GM12878 (cell line): ENCODE data around the gene TTF2. TPM values are rescaled to one million over a fixed set of nuclear protein-coding genes. Genes with fewer than 3 reads are reported as not detected.

ENCODE experiments used
- ATAC-seq: fragments of 200-7000 bp; cut with Tn5 transposase; 3 replicates; pipeline ENCODE4 v1.9.1; 2020; ENCODE audit warnings: mild to moderate bottlenecking, moderate library complexity
- BruUV-seq: library from RNA; stranded (reverse); fragments of 400-500 nt; replicated peaks from 2 replicates; lab custom pipeline; 2021; lab: Mats Ljungman, UMichigan
- CTCF ChIA-PET: fragments of 300-600 bp; sonication (Branson Sonifier 250); formaldehyde crosslinking; extraction: SDS; loops from one replicate; lab custom pipeline; 2021; ENCODE audit warnings: inconsistent platforms; lab: Yijun Ruan, JAX
- POLR2A ChIA-PET: fragments of 350-600 bp; formaldehyde crosslinking; extraction: SDS; loops from one replicate; lab custom pipeline; 2021; ENCODE audit warnings: inconsistent platforms; lab: Charles Lee
- RAD21 ChIA-PET: fragments of 300-600 bp; sonication (Branson Sonifier 250); formaldehyde crosslinking; loops from one replicate; lab custom pipeline; 2023; ENCODE audit warnings: antibody characterized with exemption; ENCODE audit not compliant: unreplicated experiment; lab: Charles Lee
- SMC1A ChIA-PET: fragments of 300-600 bp; sonication (Branson Sonifier 250); formaldehyde crosslinking; loops from one replicate; lab custom pipeline; 2023; ENCODE audit not compliant: unreplicated experiment, uncharacterized antibody; lab: Charles Lee
- DNase-seq: peaks from one replicate; pipeline ENCODE4 v3.0.0-alpha.2; 2011; ENCODE audit warnings: low read depth, low spot score
- FAIRE-seq: peaks from 3 replicates; lab custom pipeline; 2011; peaks lifted over from hg19 to GRCh38; lab: Jason Lieb, UNC
- H2AFZ ChIP-seq: 2 replicates; pipeline ENCODE4 v1.6.0; 2011; ENCODE audit warnings: low read depth, low read length, control low read depth; ENCODE audit not compliant: control insufficient read depth
- H3K27ac ChIP-seq: 2 replicates; pipeline ENCODE4 v1.5.1; 2011; ENCODE audit warnings: control low read depth; ENCODE audit not compliant: control insufficient read depth, insufficient read depth
- H3K27me3 ChIP-seq, 2 experiments: replicated peaks in 1 of 2; 2 replicates each; pipeline versions ENCODE4 v1.6.0 to v1.6.1; 2011; ENCODE audit warnings: low read length in 1 of 2; ENCODE audit not compliant: control insufficient read depth in 2 of 2, insufficient read depth in 2 of 2
- H3K36me3 ChIP-seq, 2 experiments: 2 replicates each; pipeline ENCODE4 v1.5.1; 2011; ENCODE audit warnings: low read length in 1 of 2; ENCODE audit not compliant: control insufficient read depth in 2 of 2, insufficient read depth in 2 of 2
- H3K4me1 ChIP-seq: 2 replicates; pipeline ENCODE4 v1.6.1; 2011; ENCODE audit warnings: mild to moderate bottlenecking, low read length, moderate library complexity, mixed read lengths; ENCODE audit not compliant: control insufficient read depth, insufficient read depth
- H3K4me2 ChIP-seq: 2 replicates; pipeline ENCODE4 v1.6.0; 2011; ENCODE audit warnings: control low read depth; ENCODE audit not compliant: control insufficient read depth, insufficient read depth
- H3K4me3 ChIP-seq: fragments of 200-600 bp; sonication (generic); 2 replicates; pipeline ENCODE4 v1.5.1; 2016
- H3K79me2 ChIP-seq: 2 replicates; pipeline ENCODE4 v1.6.0; 2011; ENCODE audit warnings: low read length; ENCODE audit not compliant: control insufficient read depth, insufficient read depth
- H3K9ac ChIP-seq: 2 replicates; pipeline ENCODE4 v1.8.0; 2011; ENCODE audit warnings: low read length, control low read depth, mixed read lengths; ENCODE audit not compliant: control insufficient read depth, insufficient read depth
- H3K9me3 ChIP-seq: replicated peaks from 3 replicates; pipeline ENCODE4 v1.5.1; 2011; ENCODE audit warnings: mild to moderate bottlenecking, low read length; ENCODE audit not compliant: control insufficient read depth, insufficient read depth
- H4K20me1 ChIP-seq: 2 replicates; pipeline ENCODE4 v1.6.0; 2011; ENCODE audit not compliant: control insufficient read depth, insufficient read depth
- CBFB ChIP-seq: IDR thresholded peaks from 2 replicates; pipeline ENCODE4 v1.6.1; 2016; ENCODE audit warnings: antibody characterized with exemption, low read depth
- GABPA ChIP-seq: IDR thresholded peaks from 2 replicates; pipeline ENCODE4 v1.6.1; 2014; ENCODE audit warnings: antibody characterized with exemption, low read depth, mild to moderate bottlenecking, inconsistent platforms
- IKZF1 ChIP-seq: fragments of 450-650 bp; conservative IDR thresholded peaks from 2 replicates; pipeline ENCODE4 v1.6.1; 2017; ENCODE audit warnings: antibody characterized with exemption, mild to moderate bottlenecking
- MEF2B ChIP-seq: fragments of 450-650 bp; IDR thresholded peaks from 2 replicates; pipeline ENCODE4 v1.6.1; 2018; ENCODE audit warnings: mild to moderate bottlenecking, moderate library complexity; ENCODE audit not compliant: partially characterized antibody, poor library complexity, severe bottlenecking
- MTA3 ChIP-seq: IDR thresholded peaks from 2 replicates; pipeline ENCODE4 v1.6.1; 2012; ENCODE audit warnings: low read length, inconsistent platforms, borderline replicate concordance
- SMAD1 ChIP-seq: fragments of 450-650 bp; IDR thresholded peaks from 2 replicates; pipeline ENCODE4 v1.6.1; 2018; ENCODE audit warnings: mild to moderate bottlenecking, low read depth; ENCODE audit not compliant: partially characterized antibody
- SMAD5 ChIP-seq: IDR thresholded peaks from 2 replicates; pipeline ENCODE4 v1.6.1; 2016; ENCODE audit warnings: antibody characterized with exemption, low read depth
- SP1 ChIP-seq: IDR thresholded peaks from one replicate; pipeline ENCODE4 v1.6.1; 2011; ENCODE audit warnings: low read depth, low read length
- STAT3 ChIP-seq: IDR thresholded peaks from 2 replicates; pipeline ENCODE4 v1.6.1; 2011; ENCODE audit warnings: low read depth, low read length, improper control_type of control experiment
- TARDBP ChIP-seq: IDR thresholded peaks from 2 replicates; pipeline ENCODE4 v1.6.1; 2016; ENCODE audit warnings: borderline replicate concordance
- TBL1XR1 ChIP-seq: IDR thresholded peaks from 2 replicates; pipeline ENCODE4 v1.6.1; 2012; ENCODE audit warnings: low read depth, low read length, improper control_type of control experiment
- ZNF622 ChIP-seq: fragments of 450-650 bp; IDR thresholded peaks from 2 replicates; pipeline ENCODE4 v1.6.1; 2017; ENCODE audit warnings: mild to moderate bottlenecking, inconsistent platforms
- WGBS: methylation state at CpG from one replicate; pipeline ENCODE4 v1.1.6; 2016; ENCODE audit warnings: low lambda C conversion rate; ENCODE audit not compliant: insufficient replicate concordance, insufficient coverage; ENCODE audit errors: missing lambda C conversion rate; 5-methylcytosine and 5-hydroxymethylcytosine counted together
- in situ Hi-C: fragments of 300-500 bp; cut with MboI; formaldehyde crosslinking; loops from 9 replicates; pipeline ENCODE4 v1.14.3; 2018; ENCODE audit warnings: mixed read lengths
- intact Hi-C: fragments of 100-400 bp; cut with micrococcal nuclease; formaldehyde crosslinking; loops from one replicate; pipeline ENCODE4 v1.14.2; 2022; ENCODE audit not compliant: unreplicated experiment
- polyA plus RNA-seq, 11 experiments: library from polyadenylated mRNA; depleted of rRNA in 4 of 11; unstranded in 6 of 11; stranded (reverse) in 5 of 11; fragments of >200 nt; fragmentation: Nextera tagmentation in 4 of 11; fragmentation: Illumina TruSeq in 1 of 11; extraction: Ambion mirVana in 4 of 11; extraction: Trizol in 1 of 11; gene quantifications; 1 replicate in 1 of 11; 2 replicates in 10 of 11; pipeline versions ENCODE4 v1.2.1 to v1.2.3, GENCODE V29; 2011 to 2016; ENCODE audit warnings: inconsistent platforms in 2 of 11, missing spikeins in 2 of 11, low read depth in 1 of 11
- total RNA-seq, 4 experiments: library from RNA; depleted of rRNA in 3 of 4; stranded (reverse); fragments of >200 nt in 3 of 4; fragmentation: Illumina TruSeq in 1 of 4; extraction: Trizol in 1 of 4; gene quantifications; 2 replicates each; pipeline versions ENCODE4 v1.2.1 to v1.2.3, GENCODE V29; 2013 to 2021
- TF ChIP-seq, protein P1 (sequence below): IDR thresholded peaks from 2 replicates; pipeline ENCODE4 v1.6.1; 2012; ENCODE audit warnings: low read depth, low read length, improper control_type of control experiment
- TF ChIP-seq, protein P2 (sequence below): fragments of 450-650 bp; IDR thresholded peaks from 2 replicates; pipeline ENCODE4 v1.6.1; 2016; ENCODE audit warnings: mild to moderate bottlenecking, moderate library complexity, borderline replicate concordance
- TF ChIP-seq, protein P3 (sequence below): fragments of 450-650 bp; IDR thresholded peaks from 2 replicates; pipeline ENCODE4 v1.6.1; 2014; ENCODE audit warnings: mild to moderate bottlenecking
- TF ChIP-seq, protein P4 (sequence below), 3 experiments: IDR thresholded peaks in 2 of 3; conservative IDR thresholded peaks in 1 of 3; 2 replicates each; pipeline ENCODE4 v1.5.1; 2011; ENCODE audit warnings: low read depth in 3 of 3, low read length in 3 of 3, mild to moderate bottlenecking in 3 of 3, control low read depth in 2 of 3, moderate library complexity in 2 of 3, inconsistent platforms in 1 of 3, mixed read lengths in 1 of 3; ENCODE audit not compliant: control insufficient read depth in 2 of 3, insufficient read depth in 1 of 3; ENCODE audit errors: extremely low read depth in 1 of 3

Gene TTF2
- total and polyA plus RNA-seq, 10 of the 15 experiments (the other 5 are each of a cell fraction or from before 2014, with no cell fraction given), result 17.7 to 134 (median 78.2) TPM

DNA sequence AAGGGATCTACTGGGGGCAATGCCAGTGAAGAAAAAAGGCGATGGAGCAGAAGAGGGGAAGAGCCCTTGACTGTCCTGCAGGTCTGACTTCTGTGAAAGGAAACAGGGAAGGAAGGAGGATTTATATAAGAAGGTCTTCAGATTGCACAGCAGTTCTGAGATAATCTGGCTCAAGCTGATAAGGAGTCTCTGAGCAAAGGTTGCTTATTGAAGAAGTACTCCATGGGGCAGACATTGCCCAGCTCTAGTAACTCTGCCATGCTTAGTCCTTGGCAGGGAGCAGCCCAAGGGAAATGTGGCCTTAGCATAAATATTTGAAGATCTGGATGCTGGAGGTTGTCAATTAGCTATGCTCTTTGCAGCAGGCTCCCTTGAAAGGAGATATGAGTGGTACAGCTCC, 15.9 kb upstream of the TTF2 start:
- H3K79me2 ChIP-seq, result no peaks in the 10 kb centered on the region
- in situ Hi-C loops, result no loop called here
- H3K27ac ChIP-seq, result no peak overlapping the region
- no peak overlapping the region for H3K4me3 ChIP-seq
- 100% methylated on average over 1 of the region's 1 CpG for WGBS
- SMC1A ChIA-PET, result interaction anchor here (0.9 to 1.8 kb wide), 7 partner anchors 10 to 470 kb away, joined by 3 to 7 read pairs (median 4); no protein-coding TSS in a partner anchor
- RAD21 ChIA-PET, result interaction anchor here (0.7 to 1.7 kb wide), 2 partner anchors 60 to 161 kb away, joined by 3 read pairs; no protein-coding TSS in a partner anchor
- H4K20me1 ChIP-seq, result no peaks in the 10 kb centered on the region
- POLR2A ChIA-PET, result no interaction called here
- CTCF ChIA-PET, result interaction anchor here (0.7 to 1.4 kb wide), 5 partner anchors 24 to 905 kb away, joined by 3 to 4 read pairs (median 3); no protein-coding TSS in a partner anchor
- H3K9ac ChIP-seq, result no peak overlapping the region
- H3K4me2 ChIP-seq, result no peak overlapping the region
- ATAC-seq (no peak), FAIRE-seq (no peak), DNase-seq (no peak)
- intact Hi-C loops, result no loop called here
- H3K9me3 ChIP-seq, result no peaks in the 10 kb centered on the region
- H3K27me3 ChIP-seq, result no peaks in the 10 kb centered on the region
- H3K36me3 ChIP-seq, result no peaks in the 10 kb centered on the region
- BruUV-seq, result no TSS peak
- no peak overlapping the region for H2AFZ ChIP-seq
- no peaks in the 10 kb centered on the region for H3K4me1 ChIP-seq
- TF ChIP-seq SMAD1 (no peak), TBL1XR1 (no peak), TARDBP (no peak), MTA3 (no peak), SP1 (no peak), CBFB (no peak), STAT3 (no peak), MEF2B (no peak), SMAD5 (no peak), IKZF1 (no peak), ZNF622 (no peak), GABPA (no peak)
- TF ChIP-seq, protein P1, sequence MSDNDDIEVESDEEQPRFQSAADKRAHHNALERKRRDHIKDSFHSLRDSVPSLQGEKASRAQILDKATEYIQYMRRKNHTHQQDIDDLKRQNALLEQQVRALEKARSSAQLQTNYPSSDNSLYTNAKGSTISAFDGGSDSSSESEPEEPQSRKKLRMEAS, result no peak
- TF ChIP-seq, protein P2, sequence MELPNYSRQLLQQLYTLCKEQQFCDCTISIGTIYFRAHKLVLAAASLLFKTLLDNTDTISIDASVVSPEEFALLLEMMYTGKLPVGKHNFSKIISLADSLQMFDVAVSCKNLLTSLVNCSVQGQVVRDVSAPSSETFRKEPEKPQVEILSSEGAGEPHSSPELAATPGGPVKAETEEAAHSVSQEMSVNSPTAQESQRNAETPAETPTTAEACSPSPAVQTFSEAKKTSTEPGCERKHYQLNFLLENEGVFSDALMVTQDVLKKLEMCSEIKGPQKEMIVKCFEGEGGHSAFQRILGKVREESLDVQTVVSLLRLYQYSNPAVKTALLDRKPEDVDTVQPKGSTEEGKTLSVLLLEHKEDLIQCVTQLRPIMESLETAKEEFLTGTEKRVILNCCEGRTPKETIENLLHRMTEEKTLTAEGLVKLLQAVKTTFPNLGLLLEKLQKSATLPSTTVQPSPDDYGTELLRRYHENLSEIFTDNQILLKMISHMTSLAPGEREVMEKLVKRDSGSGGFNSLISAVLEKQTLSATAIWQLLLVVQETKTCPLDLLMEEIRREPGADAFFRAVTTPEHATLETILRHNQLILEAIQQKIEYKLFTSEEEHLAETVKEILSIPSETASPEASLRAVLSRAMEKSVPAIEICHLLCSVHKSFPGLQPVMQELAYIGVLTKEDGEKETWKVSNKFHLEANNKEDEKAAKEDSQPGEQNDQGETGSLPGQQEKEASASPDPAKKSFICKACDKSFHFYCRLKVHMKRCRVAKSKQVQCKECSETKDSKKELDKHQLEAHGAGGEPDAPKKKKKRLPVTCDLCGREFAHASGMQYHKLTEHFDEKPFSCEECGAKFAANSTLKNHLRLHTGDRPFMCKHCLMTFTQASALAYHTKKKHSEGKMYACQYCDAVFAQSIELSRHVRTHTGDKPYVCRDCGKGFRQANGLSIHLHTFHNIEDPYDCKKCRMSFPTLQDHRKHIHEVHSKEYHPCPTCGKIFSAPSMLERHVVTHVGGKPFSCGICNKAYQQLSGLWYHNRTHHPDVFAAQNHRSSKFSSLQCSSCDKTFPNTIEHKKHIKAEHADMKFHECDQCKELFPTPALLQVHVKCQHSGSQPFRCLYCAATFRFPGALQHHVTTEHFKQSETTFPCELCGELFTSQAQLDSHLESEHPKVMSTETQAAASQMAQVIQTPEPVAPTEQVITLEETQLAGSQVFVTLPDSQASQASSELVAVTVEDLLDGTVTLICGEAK, result no peak
- TF ChIP-seq, protein P3, sequence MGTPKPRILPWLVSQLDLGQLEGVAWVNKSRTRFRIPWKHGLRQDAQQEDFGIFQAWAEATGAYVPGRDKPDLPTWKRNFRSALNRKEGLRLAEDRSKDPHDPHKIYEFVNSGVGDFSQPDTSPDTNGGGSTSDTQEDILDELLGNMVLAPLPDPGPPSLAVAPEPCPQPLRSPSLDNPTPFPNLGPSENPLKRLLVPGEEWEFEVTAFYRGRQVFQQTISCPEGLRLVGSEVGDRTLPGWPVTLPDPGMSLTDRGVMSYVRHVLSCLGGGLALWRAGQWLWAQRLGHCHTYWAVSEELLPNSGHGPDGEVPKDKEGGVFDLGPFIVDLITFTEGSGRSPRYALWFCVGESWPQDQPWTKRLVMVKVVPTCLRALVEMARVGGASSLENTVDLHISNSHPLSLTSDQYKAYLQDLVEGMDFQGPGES, result no peak
- TF ChIP-seq, protein P4, sequence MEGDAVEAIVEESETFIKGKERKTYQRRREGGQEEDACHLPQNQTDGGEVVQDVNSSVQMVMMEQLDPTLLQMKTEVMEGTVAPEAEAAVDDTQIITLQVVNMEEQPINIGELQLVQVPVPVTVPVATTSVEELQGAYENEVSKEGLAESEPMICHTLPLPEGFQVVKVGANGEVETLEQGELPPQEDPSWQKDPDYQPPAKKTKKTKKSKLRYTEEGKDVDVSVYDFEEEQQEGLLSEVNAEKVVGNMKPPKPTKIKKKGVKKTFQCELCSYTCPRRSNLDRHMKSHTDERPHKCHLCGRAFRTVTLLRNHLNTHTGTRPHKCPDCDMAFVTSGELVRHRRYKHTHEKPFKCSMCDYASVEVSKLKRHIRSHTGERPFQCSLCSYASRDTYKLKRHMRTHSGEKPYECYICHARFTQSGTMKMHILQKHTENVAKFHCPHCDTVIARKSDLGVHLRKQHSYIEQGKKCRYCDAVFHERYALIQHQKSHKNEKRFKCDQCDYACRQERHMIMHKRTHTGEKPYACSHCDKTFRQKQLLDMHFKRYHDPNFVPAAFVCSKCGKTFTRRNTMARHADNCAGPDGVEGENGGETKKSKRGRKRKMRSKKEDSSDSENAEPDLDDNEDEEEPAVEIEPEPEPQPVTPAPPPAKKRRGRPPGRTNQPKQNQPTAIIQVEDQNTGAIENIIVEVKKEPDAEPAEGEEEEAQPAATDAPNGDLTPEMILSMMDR (IDR thresholded peaks at IDR 0.05 in 2 of 3, conservative IDR thresholded peaks at IDR 0.05 in 1 of 3; ENCODE audit: control insufficient read depth in 2 of 3, extremely low read depth in 1 of 3, insufficient read depth in 1 of 3, low read depth in 3 of 3, low read length in 3 of 3), result no peak
